ENCODE data around the gene CEBPB.
A peak's percentile ranks its signal among the peaks of the same experiment; 100 is the strongest.

CEBPB gene

DNA sequence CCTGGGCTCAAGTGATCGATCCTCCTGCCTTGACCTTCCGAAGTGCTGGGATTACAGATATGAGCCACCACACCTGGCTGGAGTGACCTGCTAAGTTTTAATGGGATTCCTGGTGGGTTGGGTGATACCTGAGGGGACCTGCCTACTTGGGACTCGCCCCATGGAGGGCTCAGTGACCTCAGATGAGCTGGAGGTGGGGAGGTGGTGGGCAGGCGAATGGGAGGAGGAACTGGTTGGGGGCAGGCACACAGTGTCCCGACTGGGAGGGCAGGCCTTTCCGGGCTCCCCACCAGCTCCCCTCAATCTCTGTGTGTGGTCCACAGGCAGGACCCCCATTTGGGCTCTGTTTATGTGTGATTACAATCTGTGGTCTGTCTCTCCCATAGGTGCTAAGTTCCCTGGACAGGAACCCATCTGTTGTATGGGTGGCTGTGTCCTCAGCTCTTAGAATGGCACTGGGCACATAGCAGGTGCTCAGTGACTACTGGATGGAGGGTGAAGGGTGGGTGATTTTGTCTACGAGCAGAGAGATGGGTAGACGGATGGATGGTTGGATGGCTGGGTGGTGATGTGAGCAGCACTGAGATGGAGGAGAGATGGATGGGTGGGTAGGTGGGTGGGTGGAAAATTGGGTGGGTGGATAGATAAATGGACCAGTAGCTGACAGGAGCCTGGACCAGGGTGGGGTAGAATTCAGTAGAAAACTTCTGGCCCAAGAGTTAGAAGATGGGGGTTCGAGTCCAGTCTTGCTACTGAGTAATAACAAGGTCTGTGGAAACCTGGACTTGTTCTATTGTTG lies 23.8 kb downstream of the CEBPB start:
- DNase-seq, result no peak

DNA sequence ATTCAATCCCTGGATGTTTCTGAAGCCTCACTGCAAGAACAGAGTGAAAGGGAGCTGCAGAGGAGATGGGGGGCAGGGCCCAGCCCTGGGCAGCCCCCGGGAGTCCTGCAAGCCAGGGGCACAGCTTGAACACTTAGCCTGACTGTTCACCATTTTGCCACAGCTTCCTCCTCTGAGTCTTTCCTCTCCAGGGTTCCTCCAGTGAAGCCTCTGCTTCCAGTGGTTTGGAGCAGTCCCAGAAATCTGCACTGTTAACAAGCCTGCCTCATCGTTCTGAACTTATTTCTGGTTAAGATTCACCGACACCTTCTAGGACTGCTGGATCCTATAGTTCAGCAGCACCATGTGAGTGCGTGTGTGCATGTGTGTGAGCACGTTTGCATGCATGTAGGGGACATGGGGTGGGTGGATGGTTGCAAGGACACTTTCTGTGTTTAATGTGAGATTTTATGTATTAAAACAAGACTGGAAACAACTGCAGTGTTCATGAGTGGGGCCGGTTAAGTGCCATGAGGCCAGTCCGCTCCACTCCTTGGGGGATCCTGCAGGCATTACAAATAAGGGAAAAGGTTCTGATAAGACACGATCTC lies 24.6 kb downstream of the CEBPB start:
- DNase-seq, result peak in 1 of 2 donors; percentile 39

DNA sequence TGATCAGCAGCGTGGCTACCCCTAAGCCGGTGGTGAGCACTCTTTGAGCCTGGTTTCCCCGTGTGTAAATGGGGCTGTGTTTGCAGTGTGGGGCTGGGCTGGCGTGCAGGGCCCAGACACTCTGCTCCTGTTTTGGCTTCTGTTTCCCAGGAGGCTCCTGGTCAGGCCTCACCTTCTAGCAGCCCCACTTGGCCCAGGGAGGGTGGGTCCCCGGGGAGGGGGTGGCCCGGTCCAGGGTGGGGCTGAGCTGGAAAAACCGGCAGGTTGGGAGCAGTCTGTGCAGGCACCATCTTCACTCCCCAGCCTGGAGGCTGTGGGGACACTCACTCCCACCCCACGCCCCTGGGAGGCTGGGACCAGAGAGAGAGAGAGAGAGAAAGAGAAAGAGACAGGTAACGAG lies 25.3 kb downstream of the CEBPB start:
- no peak for DNase-seq

DNA sequence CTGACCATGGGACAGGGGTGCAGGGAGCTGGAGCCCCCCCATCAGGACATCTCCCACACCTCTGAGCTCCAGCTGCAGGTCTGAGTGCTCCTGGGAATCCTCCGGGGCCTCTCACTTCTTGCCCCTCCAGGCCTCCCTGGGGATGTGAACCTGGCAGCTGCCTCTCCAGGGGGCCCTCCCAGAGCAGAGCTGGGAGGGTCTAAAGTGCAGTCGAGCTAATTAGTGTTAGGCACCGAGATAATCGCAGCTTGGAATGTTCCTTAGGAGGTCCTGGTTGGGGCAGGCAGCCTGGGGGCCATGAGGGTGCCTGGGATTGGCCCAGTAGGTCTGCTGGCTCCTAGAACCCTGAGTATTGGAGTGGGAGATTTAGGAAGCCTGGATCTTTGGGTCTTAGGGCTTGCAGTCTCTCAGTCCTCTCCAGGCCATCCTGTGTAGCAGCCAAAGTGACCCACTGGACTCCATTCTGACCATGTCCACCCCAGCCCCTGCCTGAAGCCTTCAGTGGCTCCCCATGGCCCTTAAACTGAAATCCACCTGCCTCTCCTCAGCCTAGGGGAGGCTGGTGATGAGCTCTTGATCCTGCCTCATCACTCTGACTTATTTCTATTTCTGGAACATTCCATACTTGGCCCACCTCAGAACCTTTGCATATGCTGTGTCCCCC lies 26.0 kb downstream of the CEBPB start:
- no peak for DNase-seq

GRCh38 chr20:50217207-50217949 lies 26.7 kb downstream of the CEBPB start:
- no peak for DNase-seq

DNA sequence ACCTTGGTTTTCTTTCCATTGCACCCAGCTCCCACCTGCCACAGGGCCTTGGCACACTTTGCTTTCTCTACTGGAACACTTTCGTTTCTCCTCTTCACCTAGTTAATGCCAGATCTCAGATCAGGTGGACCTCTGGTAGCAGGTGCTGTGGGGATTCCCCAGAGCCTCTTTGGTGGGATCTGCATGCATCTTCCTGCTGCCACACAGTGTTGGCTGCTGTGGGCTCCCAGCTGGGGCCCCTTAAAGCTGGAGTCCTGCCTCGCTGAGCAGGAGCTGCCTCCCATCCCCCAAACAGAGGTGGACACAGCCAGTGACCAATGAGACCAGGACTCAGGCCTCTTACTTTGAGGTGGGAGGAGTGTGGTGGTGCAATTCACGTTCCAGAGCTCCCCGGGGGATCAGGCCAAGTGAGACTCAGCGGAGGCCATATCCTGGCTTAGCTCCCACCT lies 28.4 kb downstream of the CEBPB start:
- no peak for DNase-seq

DNA sequence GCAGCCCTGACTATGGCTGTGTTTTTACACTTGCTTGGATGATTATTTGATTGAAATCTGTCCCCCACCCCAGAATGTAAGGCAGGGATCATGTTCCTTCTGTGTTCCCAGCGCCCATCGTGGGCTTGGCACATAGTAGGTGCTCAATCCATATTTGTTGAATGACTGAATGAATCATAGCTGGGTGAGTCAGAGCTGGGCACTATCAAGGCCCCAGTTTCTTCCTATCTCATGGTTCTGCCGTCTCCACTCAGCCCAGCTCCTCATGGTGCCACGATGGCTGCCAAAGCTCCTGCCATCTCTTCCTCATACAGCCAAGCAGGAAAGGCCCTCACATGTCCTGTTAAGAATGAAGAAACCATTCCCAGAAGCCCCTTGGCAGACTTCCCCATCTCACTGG lies 29.0 kb downstream of the CEBPB start:
- DNase-seq, result peak in 1 of 2 donors; percentile 36

GRCh38 chr20:50220093-50220893 lies 29.7 kb downstream of the CEBPB start:
- DNase-seq, result peak; percentile 30 to 45

DNA sequence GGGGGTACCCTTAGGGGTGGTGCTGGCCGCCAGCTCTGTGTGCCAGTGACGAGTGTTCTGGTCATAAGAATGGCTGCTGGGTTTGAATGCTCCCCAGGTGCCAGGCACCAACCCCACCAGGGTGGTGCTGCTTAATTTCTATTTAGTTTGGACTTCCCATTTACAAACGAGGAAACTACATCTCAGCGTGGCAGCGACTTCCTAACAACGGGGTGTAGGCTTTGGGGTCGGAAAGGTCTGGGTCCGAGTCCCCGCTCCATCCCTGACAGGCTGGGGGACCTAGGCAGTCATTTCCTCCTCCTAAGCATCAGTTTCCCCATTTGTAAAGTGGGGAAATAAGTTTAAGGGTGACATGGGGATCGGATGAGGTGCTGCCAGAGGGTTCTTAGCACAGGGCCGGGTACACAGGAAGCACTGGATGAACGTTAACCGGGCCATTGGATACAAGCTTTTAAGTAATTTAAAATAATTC lies 30.3 kb downstream of the CEBPB start:
- peak; percentile 52 to 62 for DNase-seq

- DNase-seq, result peak; percentile 97 to 98
These were observed 31.1 kb downstream of the CEBPB start for GRCh38 chr20:50221501-50222308.

DNA sequence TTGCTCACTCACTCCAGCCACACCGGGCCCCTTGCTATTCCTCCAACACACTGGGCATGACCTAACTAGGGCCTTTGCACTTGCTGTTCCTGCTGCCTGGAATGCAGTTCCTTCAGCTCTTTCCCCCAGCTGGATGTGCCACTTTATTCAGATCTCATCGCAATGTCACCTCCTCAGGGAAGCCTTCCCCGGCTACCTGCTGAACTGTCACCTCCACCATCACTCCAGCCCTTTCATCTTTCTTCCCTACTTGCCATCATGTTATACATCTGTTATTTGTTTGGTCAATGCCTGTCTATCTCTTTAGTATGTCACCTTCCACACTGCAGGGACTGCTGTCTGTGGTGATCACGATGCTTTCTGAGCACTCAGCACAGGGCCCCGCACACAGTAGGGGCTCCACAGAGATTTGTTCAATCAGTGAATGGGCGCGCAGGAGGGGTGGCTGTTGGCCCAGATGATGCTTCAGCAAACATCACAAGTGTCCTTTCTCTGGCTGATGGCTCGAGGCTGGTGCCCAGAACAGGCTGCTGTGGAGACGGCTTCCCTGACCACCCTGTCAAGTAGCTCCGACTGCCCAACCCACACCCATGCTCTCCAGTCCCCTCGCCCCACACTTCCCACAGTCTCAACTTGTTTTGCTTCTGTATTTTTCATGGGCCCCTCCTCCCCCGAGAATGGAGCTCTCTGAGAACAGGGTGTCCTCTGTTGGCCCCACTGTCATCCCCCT lies 31.8 kb downstream of the CEBPB start:
- peak; percentile 32 to 67 for DNase-seq

GRCh38 chr20:50223039-50224005 lies 32.7 kb downstream of the CEBPB start:
- DNase-seq, result peak; percentile 70 to 90

GRCh38 chr20:50224052-50224451 lies 33.4 kb downstream of the CEBPB start:
- DNase-seq, result no peak

DNA sequence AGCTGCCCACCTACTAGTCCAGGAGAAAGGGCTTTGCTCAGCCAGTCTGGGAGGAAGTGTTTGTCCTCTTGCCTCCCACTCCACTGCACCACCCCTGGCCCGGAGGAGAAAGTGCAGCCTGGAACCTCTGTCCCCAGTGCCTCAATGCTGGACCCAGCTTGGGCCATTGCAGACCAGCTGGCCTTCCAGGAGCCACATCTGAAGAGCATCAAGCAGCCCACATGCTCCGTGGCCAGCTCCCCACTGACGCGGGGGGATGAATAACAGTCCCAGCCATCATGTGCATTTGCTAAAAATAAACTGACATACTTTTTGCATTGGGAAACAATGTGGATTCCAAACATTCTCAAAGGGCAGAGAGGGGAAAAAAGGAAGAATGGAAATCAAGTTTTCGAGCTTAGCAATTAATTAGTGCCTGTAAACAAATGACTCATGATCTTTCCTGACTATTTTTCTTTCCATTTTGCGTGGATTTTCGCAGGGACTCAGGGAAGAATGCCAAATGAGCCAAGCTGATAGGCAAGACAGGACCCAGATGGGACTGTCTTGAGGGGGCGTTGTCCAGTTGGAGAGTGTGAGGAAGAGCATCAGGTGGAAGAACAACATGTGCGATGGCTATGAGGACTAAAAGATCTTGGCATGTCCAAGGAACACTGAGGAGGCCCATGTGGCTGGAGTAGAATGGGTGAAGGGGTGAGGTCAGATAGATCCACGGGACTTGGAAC lies 34.1 kb downstream of the CEBPB start:
- DNase-seq, result peak; percentile 94 to 99

DNA sequence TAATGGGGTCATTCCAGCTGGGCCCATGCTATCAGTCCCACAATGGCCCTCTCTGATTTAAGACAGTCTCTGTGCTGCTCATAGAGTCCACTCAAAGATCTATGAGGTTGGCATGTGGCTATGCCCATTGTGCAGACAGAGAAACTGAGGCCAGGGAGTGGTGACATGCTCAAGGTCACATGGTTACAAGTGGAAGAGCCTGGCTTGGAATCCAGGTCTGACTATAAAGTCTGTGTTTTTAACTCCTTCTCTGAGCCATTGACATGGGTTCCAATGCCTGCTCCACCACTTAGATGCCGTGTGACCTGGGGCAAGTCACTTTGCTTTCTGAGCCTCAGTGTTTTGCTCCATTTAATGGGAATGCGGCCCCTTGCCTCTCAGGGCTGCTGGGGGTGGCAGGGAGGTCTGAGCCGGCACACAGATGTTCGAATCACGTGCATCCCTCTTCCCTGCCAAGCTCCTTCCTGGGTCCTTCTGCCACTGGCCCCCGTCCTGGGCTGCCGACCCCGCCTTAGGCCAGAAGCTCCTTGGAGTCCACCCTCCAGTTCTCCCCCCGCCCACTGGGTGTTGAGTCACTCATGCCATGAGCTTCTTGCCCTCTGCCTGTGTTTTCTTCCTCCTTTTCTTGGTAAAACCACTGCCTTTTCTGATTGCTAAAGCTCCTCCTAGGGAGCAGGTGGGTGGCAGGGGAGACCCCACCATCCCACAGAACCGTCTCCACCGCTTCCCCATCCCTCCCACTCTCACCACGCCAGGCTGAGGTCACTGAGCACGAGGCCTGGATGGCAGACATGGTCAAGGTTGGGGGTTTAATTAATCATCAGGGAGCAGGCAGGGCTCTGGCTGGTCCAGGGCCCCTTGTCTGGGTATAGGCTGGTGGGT lies 35.7 kb downstream of the CEBPB start:
- peak; percentile 98 for DNase-seq

DNA sequence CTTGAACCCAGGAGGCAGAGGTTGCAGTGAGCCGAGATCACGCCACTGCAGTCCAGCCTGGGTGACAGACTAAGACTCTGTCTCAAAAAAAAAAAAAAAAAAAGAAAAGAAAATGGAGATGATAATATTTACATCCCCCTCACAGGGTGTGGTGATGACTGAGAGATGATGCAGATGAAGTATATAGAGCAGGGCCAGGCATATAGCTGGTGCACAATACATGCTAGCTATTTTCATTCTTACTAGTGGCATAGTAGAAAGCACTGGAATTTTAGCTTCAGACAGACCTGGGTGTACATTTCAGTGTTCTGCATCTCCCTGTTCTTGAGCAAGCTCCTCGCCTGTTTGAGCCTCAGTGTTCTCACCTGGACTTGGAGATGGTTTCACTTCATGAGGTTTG lies 36.9 kb downstream of the CEBPB start:
- DNase-seq, result no peak

- peak in 1 of 2 donors; percentile 56 for DNase-seq
These were observed 38.6 kb downstream of the CEBPB start for GRCh38 chr20:50229156-50229607.
